DND-41 (cell line): ENCODE measurements around the gene AGFG2.
"Not testable (repeated sequence)": the region's sequence is repeated elsewhere in the genome, so short reads cannot be mapped to it uniquely, and the experiment has no call there.

Source experiments
- ATAC-seq: fragments of 200-7000 bp; cut with Tn5 transposase; 3 replicates; pipeline ENCODE4 v1.9.1; 2021; ENCODE audit warnings: low read depth; ENCODE audit not compliant: insufficient read depth
- DNase-seq: peaks from one replicate; pipeline ENCODE4 v3.0.0-alpha.2; 2020
- H2AFZ ChIP-seq: 2 replicates; pipeline ENCODE4 v1.6.0; 2012; ENCODE audit warnings: low read depth, low read length
- H3K27ac ChIP-seq: 2 replicates; pipeline ENCODE4 v1.5.1; 2012; ENCODE audit warnings: low read length, inconsistent platforms
- H3K27me3 ChIP-seq: fragments of 200-600 bp; sonication (generic); 2 replicates; pipeline ENCODE4 v1.6.0; 2012; ENCODE audit warnings: low read length, mild to moderate bottlenecking, inconsistent platforms; ENCODE audit not compliant: insufficient read depth, poor library complexity
- H3K36me3 ChIP-seq: 2 replicates; pipeline ENCODE4 v1.5.1; 2012; ENCODE audit warnings: low read length, inconsistent platforms; ENCODE audit not compliant: insufficient read depth
- H3K4me1 ChIP-seq: 2 replicates; pipeline ENCODE4 v1.5.1; 2012; ENCODE audit warnings: mild to moderate bottlenecking, low read length; ENCODE audit not compliant: insufficient read depth
- H3K4me2 ChIP-seq: 2 replicates; pipeline ENCODE4 v1.6.0; 2012; ENCODE audit warnings: mild to moderate bottlenecking, moderate library complexity, low read length, inconsistent platforms; ENCODE audit not compliant: insufficient read depth
- H3K4me3 ChIP-seq, 2 experiments: fragments of 200-600 bp in 1 of 2; shearing (Covaris generic) in 1 of 2; 2 replicates each; pipeline ENCODE4 v1.5.1; 2012 to 2016; ENCODE audit warnings: inconsistent platforms in 2 of 2, low read length in 2 of 2, mild to moderate bottlenecking in 2 of 2, low read depth in 1 of 2, moderate library complexity in 1 of 2
- H3K79me2 ChIP-seq: 2 replicates; pipeline ENCODE4 v1.6.0; 2012; ENCODE audit warnings: low read length, inconsistent platforms; ENCODE audit not compliant: insufficient read depth
- H3K9ac ChIP-seq: 2 replicates; pipeline ENCODE4 v1.6.0; 2012; ENCODE audit warnings: low read depth, mild to moderate bottlenecking, inconsistent platforms, low read length, moderate library complexity
- H3K9me3 ChIP-seq: 2 replicates; pipeline ENCODE4 v1.5.1; 2012; ENCODE audit warnings: low read length, moderate library complexity, mild to moderate bottlenecking, inconsistent platforms; ENCODE audit not compliant: insufficient read depth, severe bottlenecking
- H4K20me1 ChIP-seq: 2 replicates; pipeline ENCODE4 v1.6.0; 2012; ENCODE audit warnings: low read length; ENCODE audit not compliant: insufficient read depth
- EZH2 ChIP-seq: IDR thresholded peaks from 3 replicates; pipeline ENCODE4 v1.6.1; 2012; ENCODE audit warnings: borderline replicate concordance, low read depth, mild to moderate bottlenecking, moderate library complexity, low read length, inconsistent platforms; ENCODE audit not compliant: severe bottlenecking
- TF ChIP-seq, protein P1 (sequence below): IDR thresholded peaks from 2 replicates; pipeline ENCODE4 v1.5.1; 2012; ENCODE audit warnings: borderline replicate concordance, low read length, moderate library complexity, mild to moderate bottlenecking; ENCODE audit not compliant: poor library complexity, severe bottlenecking; ENCODE audit errors: extremely low read depth

Gene AGFG2

DNA sequence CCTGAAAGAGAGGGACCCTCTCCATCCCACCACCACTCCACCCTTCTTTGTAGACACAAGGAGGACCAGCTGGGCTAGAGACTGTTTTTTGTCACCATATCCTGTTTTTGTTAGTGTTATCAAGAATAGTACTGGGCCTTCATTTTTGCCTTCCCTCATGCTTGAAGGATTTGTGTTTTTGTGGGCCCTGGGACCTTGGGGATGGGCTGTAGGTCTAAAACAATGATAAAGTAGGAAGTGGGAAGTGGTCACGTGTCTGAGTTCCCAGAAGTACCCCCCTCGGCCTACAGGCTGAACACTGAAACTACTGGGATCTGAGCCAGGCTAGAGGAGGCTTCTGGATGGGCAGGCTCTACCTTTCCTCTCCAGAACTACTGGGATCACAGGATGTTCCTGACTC is 8.9 kb downstream of the AGFG2 start:
- peak overlapping the region; percentile 25 for H3K27ac ChIP-seq
- TF ChIP-seq, protein P1, sequence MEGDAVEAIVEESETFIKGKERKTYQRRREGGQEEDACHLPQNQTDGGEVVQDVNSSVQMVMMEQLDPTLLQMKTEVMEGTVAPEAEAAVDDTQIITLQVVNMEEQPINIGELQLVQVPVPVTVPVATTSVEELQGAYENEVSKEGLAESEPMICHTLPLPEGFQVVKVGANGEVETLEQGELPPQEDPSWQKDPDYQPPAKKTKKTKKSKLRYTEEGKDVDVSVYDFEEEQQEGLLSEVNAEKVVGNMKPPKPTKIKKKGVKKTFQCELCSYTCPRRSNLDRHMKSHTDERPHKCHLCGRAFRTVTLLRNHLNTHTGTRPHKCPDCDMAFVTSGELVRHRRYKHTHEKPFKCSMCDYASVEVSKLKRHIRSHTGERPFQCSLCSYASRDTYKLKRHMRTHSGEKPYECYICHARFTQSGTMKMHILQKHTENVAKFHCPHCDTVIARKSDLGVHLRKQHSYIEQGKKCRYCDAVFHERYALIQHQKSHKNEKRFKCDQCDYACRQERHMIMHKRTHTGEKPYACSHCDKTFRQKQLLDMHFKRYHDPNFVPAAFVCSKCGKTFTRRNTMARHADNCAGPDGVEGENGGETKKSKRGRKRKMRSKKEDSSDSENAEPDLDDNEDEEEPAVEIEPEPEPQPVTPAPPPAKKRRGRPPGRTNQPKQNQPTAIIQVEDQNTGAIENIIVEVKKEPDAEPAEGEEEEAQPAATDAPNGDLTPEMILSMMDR = no peak
- TF ChIP-seq EZH2 = no peak
- H3K9ac ChIP-seq = no peak overlapping the region
- DNase-seq (no peak), ATAC-seq (peak; percentile 12; the same call in 1 of the 3 replicates)
- peaks cover 14% of the 10 kb centered on the region for H3K79me2 ChIP-seq
- H4K20me1 ChIP-seq = peaks cover 7% of the 10 kb centered on the region; the same call in 1 of the 2 replicates
- H3K4me3 ChIP-seq = no peak overlapping the region
- peaks cover 23% of the 10 kb centered on the region for H3K36me3 ChIP-seq
- no peaks in the 10 kb centered on the region for H3K4me1 ChIP-seq
- no peaks in the 10 kb centered on the region for H3K9me3 ChIP-seq
- H3K27me3 ChIP-seq = no peaks in the 10 kb centered on the region
- no peak overlapping the region for H2AFZ ChIP-seq
- H3K4me2 ChIP-seq = no peak overlapping the region

DNA sequence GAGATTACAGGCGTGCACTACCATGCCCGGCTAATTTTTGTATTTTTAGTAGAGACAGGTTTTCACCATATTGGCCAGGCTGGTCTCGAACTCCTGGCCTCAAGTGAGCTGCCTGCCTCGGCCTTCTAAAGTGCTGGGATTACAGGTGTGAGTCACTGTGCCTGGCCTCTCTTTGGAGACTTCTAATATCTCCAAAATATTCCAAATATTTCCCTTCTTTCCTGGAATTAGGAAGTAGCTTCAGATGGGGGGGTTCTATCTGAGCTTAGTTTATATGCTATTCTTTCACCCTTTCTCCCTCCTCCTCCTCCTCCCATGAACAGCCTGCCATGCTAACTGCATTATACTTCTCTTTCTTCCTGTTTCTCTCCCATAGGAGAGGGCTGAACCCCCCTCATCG is 9.4 kb downstream of the AGFG2 start:
- H4K20me1 ChIP-seq, H3K4me1 ChIP-seq, H3K9me3 ChIP-seq, ATAC-seq, H3K9ac ChIP-seq, H3K4me2 ChIP-seq, DNase-seq, H3K4me3 ChIP-seq, H2AFZ ChIP-seq, H3K27ac ChIP-seq, H3K27me3 ChIP-seq: not testable (repeated sequence)
- Histone ChIP-seq H3K36me3 (peaks cover 29% of the 10 kb centered on the region), H3K79me2 (peaks cover 12% of the 10 kb centered on the region)

DNA sequence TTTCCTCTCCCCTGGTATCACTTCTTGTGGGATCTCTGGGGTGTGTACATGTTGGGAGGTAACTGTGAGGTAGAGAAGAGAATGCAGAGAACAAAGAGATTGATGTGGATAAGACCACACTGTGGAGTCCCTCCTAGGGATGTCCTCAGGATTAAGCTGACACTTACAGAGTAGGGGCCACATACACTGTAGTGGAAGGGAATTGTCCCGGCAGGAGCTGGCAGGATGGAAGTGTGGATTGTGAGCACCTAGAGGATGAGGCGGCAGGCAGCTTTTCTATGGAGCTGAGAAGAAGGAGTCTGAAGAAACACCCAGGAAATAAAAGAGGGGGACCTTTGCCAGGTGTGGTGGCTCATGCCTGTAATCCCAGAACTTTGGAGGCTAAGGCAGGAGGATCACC is 13.5 kb downstream of the AGFG2 start:
- Histone ChIP-seq H3K27ac (no peak overlapping the region), H3K9me3 (no peaks in the 10 kb centered on the region), H4K20me1 (peaks cover 5% of the 10 kb centered on the region), H3K4me1 (no peaks in the 10 kb centered on the region), H3K4me3 (no peak overlapping the region), H3K4me2 (no peak overlapping the region), H3K9ac (no peak overlapping the region), H2AFZ (no peak overlapping the region), H3K79me2 (no peaks in the 10 kb centered on the region), H3K36me3 (peaks cover 57% of the 10 kb centered on the region), H3K27me3 (no peaks in the 10 kb centered on the region)
- ATAC-seq (no peak), DNase-seq (no peak)
- TF ChIP-seq, protein P1 = no peak
- TF ChIP-seq EZH2 = no peak

DNA sequence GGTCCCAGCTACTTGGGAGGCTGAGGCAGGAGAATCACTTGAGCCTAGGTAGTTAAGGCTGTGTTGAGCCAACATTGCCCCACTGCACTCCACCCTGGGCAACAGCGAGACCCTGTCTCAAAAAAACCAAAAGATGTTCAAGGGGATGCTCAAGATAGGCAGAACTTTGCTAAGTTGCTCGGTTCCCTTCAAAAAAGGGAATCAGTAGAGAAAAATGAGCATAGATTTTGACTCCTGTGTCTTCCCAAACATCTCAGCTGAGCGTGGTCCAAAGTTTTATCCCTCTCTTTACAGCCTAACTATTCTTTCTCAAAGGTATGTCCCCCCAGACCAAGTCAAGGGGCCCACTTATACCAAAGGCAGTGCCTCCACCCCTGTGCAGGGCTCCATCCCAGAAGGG is 14.0 kb downstream of the AGFG2 start:
- Histone ChIP-seq H3K79me2 (no peaks in the 10 kb centered on the region), H3K4me3 (no peak overlapping the region), H3K4me2 (no peak overlapping the region), H3K9ac (no peak overlapping the region), H3K9me3 (no peaks in the 10 kb centered on the region), H4K20me1 (peaks cover 3% of the 10 kb centered on the region; the same call in 1 of the 2 replicates), H3K27ac (no peak overlapping the region), H3K36me3 (peaks cover 57% of the 10 kb centered on the region), H2AFZ (no peak overlapping the region), H3K27me3 (no peaks in the 10 kb centered on the region), H3K4me1 (no peaks in the 10 kb centered on the region)
- DNase-seq (no peak), ATAC-seq (no peak)
- no peak for TF ChIP-seq EZH2
- TF ChIP-seq, protein P1 = no peak
